Pulmonary artery endothelial cell (primary cell): ENCODE measurements around the gene TSC2. TPM values are rescaled to one million over a fixed set of nuclear protein-coding genes. Genes with fewer than 3 reads are reported as not detected.
"Not testable (repeated sequence)": the region's sequence is repeated elsewhere in the genome, so short reads cannot be mapped to it uniquely, and the experiment has no call there.

Experiments
- DNase-seq: peaks from one replicate; pipeline ENCODE4 v3.0.0-alpha.2; 2011; ENCODE audit warnings: low read depth, low spot score
- total RNA-seq: library from RNA; depleted of rRNA; stranded (reverse); fragments of >200 nt; gene quantifications from 2 replicates; pipeline ENCODE4 v1.2.3, GENCODE V29; 2014

The TSC2 gene
- total RNA-seq, 1 donor from 2014 or later, result 35.1 TPM

DNA sequence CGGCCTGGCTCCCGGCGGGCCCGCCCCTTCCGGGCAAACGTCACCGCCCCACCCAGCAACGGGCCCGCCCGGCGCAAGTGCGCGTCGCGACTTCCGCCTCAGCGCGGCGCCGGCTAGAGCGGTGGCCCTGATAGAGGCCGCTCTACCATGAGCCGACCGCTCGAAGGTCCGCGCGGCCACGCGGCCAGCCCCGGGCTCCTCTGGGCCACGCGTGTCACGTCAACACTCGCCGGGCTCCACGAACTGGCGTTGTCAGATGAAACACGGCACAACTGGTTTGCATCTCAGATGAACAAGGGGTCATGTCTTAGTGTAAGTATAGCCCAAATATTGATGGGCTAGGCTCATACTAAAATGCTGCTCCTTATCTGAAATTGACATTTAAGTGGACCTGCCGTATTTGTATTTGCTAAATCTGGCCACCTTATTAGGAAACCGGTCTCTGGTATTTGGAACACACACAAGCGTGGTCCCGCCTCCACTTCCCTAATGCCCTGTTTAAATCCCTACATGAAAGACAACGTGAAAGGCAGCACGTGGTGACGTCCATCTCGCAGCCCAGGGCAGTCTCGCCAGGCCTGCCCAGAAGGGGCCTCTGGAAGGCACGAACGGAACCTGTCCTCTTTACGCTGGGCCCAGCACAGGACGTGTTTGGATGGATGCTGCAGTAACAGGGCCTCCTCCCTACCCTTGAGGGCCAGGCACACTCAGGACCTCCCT lies 37.8 kb upstream of the TSC2 start, which contains the start of gene ZNF598:
Gene ZNF598, minus strand, starts transcription at position 31 of the 720 bp plus-strand sequence.
- DNase-seq, result peak; percentile 48

DNA sequence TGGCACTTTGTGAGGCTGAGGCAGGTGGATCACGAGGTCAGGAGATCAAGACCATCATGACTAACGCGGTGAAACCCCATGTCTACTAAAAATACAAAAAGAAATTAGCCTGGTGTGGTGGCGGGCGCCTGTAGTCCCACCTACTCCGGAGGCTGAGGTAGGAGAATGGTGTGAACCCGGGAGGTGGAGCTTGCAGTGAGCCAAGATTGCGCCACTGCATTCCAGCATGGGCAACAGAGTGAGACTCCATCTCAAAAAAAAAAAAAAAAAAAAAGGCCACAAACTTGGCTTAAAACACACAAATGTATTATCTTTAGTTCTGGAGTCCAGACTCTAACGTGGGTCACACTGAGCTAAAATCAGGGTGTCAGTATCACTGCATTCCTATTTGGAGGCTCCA lies 36.1 kb upstream of the TSC2 start:
- not testable (repeated sequence) for DNase-seq

DNA sequence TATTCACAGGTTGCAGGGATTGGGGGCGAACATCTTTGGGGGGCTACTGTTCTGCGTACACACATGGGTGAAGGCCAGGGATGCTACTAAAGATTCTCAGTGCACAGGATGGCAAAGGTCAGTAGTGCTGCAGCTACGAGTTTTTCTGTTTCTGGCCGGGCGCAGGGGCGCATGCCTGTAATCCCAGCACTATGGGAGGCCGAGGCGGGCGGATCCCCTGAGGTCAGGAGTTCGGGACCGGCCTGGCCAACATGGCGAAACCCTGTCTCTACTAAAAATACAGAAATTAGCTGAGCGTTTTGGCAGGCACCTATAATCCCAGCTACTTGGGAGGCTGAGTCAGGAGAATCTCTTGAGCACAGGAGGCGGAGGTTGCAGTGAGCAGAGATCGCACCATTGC lies 34.3 kb upstream of the TSC2 start:
- DNase-seq, result no peak

DNA sequence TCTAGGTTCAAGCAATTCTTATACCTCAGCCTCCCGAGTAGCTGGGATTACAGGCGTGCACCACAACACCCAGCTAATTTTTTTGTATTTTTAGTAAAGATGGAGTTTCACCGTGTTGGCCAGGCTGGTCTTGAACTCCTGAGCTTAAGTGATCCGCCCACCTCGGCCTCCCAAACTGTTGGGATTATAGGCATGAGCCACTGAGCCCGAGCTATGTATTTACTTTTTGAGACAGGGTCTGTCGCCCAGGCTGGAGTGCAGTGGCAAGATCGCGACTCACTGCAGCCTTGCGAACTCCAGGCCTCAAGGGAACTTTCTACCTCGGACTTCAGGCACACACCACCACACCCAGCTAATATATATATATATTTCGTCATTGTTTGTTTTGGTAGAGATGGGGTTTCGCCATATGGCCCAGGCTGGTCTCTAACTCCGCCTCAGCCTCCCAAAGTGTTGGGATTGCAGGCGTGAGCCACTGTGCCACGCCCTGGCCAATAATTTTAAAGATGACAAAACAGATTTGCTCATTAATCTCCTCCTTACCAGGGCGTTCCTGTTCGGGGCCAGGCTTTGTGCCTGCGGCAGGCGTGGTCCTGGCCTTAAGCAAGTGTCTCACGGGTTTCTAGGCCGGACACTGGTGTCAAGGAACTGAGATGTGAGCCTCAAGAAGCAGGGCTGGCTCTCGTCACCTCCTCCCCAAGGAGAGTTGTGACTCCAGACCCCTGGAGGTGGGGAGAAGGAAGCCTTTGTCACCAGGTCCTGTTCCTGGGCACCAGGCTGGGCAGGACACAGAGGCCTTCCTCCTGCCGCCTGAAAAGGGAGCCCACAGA lies 32.5 kb upstream of the TSC2 start:
- no peak for DNase-seq

DNA sequence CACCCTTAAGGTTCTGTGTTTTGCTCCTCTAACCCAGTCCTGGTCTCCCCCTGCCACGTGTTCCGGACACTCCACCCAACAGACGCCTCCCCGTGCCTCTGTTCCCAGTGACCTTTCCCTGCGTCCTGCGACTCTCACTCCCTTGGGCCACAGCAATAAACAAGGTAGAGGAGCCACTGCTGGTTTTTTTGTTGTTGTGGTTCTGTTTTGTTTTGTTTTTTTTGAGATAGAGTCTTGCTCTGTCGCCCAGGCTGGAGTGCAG lies 31.9 kb upstream of the TSC2 start:
- DNase-seq, result no peak

DNA sequence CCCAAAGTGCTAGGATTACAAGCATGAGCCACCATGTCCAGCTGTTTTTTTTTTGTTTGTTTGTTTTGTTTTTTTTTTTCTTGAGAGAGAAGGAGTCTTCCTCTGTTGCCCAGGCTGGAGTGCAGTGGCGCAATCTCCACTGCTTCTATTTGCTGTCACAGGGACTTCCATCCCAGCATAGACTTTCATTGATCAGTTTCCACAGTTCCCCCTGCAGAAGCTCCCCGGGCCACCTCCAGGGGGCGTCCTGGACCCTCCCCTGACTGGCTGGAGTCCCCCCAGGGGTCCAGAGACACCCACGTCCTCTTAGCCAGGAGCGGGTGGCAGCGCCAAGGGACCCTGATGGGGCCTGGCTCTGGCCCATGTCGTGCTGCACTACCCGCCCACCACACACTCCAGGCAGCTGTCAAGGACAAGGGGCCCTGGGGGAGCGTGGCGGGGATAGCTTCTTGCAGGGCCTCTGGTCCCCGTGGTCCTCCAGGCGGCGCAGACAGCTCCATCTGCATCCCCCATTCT lies 31.3 kb upstream of the TSC2 start:
- no peak for DNase-seq

DNA sequence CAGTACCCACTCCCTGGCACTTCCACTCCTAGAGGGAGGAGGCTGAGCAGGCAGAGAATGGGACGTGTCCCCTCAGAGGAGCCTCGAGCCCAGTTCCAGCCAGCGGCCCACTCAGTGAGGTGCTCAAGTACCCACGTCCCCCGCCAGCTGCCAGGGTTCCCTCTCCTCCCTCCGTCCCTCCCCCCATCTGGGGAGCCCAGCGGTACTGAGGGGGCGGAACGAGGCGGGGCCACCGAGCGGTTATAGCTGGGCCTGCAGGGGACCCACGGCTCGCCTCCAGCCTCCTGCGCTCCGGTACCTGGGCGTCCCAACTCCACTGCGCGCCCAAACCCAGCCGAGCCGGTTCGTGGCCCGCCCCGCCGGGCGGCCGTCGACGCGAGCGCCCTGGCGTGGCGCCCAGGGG lies 28.3 kb upstream of the TSC2 start, which contains the start of gene NPW:
Gene NPW, plus strand, starts transcription at position 268 of the 403 bp plus-strand sequence.
- DNase-seq, result no peak

DNA sequence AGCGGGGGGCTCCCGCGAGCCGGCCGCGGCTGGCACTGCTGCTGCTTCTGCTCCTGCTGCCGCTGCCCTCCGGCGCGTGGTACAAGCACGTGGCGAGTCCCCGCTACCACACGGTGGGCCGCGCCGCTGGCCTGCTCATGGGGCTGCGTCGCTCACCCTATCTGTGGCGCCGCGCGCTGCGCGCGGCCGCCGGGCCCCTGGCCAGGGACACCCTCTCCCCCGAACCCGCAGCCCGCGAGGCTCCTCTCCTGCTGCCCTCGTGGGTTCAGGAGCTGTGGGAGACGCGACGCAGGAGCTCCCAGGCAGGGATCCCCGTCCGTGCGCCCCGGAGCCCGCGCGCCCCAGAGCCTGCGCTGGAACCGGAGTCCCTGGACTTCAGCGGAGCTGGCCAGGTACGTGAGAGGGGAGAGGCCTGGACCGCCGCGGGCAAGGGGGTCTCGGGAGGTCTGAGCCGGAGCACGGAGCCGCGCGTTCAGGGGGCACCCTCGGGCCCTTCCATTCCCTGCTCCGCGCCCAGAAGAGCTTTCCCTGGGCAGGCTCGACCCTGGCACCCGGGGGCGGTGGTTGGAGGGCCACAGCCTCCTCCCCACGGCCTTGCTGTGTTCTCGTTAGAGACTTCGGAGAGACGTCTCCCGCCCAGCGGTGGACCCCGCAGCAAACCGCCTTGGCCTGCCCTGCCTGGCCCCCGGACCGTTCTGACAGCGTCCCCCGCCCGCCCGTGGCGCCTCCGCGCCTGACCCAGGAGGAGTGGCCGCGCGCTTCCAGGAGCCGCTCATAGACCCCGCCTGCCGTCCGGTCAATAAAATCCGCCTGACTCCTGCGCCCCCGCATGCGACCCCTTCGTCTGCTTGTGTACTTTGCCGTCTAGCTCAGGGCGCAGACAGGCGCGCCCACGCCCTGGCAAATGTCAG lies 27.6 kb upstream of the TSC2 start:
- no peak for DNase-seq

DNA sequence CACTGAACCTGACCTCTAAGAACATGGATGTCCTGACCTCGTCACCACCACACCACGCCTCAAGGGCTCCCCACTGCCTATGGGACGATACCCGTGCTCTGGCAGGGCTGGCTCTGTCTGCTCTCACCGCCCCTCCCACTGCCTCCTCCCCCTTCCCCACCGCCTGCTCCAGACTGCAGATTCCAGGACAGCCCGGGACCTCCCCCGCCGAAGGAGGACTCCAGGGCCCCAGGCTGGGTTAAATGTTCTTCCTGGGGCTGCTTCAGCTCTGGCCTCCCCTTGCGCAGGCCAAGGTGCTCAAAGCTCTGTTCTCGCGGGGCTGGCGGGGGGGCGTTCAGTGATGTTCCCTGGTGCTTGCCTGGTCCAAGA lies 25.1 kb upstream of the TSC2 start:
- no peak for DNase-seq

DNA sequence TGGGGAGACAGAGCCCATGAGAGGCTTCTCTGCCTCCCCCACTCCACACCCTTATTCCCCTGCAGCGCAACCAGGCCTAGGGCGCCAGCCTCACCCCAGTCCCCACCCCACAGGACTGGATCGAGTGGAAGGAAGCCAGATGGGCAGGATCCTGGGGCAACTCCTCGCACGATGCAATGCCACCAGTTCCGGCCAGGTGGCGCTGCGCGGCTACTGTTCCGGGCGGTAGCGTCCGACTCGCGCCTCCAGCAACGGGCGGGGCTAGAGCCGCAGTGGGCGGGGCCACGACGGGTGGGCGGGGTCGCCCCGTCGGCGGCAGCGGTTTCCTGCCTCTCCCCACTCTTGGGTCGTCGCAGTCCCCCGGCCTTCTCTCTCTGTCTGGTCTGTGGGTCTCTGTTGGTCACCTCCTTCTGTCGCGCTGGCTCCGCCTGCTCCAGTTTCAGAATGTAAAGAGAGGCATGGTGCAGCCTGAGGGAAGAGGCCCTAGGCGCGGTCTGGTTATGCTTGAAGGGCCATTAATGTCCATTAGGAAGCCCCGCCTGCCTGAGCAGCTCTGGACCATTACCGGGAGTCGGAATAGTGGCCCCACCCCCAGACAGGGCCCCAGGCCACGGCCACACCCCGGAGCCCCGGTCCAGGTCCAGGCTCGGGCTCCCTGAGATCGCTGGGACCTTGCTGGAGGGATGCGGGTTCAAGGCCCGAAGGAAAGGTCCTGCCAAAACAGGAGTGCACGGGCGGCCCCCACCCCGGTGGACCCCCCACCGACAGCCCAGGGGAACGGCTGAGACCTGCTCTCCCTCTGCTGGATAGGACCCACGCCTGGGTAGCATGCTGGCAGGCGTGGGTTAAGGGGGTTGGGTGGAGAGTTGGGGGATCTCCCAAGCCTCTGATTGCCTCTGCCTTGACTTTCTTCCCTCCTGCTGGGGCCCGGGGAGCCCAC lies 24.4 kb upstream of the TSC2 start:
- DNase-seq, result no peak

DNA sequence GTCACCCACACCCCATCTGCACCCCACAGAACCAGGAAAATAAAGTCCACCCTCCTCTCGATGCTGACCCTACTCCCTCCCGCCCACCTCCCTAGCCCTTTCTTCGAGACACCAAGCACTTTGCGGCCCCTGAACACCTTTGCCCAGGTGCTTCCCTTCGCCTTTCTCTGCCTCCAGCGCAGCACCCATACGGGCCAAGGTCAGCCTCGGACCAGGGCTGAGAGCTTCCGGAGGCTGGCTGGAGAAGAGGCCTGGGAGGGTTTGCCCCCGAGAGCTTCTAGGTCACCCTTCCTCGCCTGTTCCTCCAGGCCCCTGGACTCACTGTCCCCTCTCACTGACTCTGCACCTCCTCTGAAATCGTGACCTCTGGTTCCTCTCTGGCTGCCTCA lies 23.8 kb upstream of the TSC2 start:
- no peak for DNase-seq

DNA sequence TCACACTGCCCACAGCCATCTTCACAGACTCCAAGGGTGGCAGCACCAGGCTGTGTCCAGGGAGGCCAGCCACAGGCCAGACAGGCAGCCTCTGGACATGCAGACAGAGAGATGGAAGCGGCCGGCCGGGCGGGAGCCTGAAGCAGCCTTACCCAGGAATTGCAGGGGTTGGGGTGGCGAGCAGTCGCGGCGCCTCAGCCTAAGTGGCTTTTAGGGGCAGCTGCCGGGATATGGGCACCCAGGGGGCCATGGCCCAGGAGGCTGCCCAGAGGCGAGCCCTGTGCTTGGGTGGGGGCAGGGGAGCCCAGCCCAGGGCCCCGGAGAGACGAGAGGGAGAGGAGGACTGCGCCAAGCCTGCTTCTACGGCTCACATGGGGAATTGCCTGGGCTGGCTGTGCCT lies 22.5 kb upstream of the TSC2 start:
- DNase-seq, result no peak

DNA sequence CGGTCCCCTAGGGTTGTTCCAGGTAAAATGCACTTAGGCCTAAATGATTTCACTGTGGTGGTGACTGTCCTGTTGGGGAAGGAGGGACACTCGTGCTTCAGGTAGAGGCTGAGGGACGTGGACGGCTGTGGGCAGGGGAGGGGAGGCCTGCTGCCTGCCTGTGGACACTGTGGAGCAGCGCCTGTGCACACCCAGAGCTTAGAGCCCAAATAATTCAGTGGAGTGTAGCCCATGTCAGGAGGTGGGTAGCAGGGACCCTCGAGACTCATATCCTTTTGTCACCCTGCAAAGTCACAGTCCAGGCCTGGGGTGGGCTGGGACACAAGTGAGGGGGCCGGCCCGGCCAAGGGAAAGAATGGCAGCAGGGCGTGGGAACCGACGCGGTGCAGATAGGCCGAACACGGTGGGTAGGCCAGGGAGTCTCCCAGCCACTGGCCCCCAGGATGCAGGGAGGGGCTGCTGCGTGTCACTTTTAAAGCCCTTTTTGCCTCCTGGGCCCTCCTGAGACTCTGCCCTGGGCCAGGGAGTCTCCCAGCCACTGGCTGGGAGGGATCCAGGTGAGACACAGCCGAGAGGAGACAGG lies 21.8 kb upstream of the TSC2 start:
- DNase-seq, result no peak

DNA sequence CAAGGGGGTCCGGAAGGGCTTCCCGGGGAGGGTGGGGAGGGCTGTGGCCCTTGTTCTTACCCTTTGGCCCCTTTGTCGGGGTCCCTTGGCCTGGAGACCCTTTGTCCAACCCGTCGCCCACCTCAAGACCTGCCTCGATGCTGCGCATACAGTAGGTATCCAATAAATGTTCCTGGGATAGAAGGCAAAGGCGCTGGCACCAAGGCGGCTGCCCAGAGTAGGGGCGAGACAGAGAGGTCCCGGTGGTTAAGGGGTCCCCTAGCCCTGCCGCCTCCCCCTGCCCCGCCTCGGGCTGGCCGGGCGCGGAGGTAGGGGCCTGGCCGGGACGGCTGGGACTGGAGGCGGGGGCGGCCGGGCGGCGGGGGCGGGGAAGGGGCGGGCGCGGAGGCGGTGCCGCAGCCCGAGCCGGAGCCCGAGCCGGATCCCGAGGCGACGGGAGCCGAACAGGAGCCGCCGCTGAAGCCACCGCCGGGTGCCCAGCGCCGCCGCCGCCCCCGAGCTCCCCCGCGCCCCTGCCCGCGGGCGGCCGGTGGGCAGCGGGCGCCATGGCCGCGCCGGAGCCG lies 21.2 kb upstream of the TSC2 start, which contains the start of gene NHERF2:
Gene NHERF2, plus strand, starts transcription at position 442 of the 563 bp plus-strand sequence. Its CDS starts 104 bp downstream, at position 546.
- no peak for DNase-seq

DNA sequence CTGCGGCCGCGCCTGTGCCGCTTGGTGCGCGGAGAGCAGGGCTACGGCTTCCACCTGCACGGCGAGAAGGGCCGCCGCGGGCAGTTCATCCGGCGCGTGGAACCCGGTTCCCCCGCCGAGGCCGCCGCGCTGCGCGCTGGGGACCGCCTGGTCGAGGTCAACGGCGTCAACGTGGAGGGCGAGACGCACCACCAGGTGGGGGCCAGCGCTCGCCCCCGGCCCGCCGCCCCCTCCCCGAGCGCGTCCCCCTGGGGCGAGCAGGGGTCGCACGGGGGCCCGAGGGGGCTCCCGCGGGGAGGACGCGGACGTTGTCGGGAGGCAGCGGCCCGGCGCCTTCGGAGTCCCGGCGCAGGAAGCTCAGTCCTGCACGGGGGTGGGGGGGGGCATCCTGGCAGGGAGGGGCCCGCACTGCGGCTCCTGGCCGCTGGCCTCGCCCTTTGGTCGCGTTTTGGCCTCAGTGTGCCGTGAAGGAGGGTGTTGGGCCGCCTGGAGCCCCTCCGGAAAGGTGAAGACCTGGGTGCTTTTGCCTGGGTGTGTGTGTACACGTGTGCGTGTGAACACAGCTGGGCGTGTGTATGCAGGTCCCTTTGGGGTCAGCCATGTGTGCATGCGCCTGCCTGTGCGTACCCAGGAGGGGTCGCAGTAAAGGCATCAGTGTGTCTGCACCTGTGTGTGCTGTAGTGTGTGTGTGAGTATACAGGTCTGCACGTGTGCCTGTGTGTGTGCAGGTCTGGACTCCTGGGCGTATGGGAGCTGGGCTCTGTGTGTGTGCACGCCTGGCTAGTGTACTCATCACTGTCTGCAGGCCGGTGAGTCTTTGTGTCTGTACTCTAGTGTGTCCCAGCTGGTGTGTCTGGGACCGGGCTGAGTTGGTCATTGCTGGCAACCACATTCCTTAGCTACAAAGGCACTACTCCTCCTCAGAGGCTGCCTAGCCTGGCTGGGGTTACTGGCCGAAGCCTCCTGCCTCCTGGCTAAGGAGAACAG lies 20.5 kb upstream of the TSC2 start:
- no peak for DNase-seq

DNA sequence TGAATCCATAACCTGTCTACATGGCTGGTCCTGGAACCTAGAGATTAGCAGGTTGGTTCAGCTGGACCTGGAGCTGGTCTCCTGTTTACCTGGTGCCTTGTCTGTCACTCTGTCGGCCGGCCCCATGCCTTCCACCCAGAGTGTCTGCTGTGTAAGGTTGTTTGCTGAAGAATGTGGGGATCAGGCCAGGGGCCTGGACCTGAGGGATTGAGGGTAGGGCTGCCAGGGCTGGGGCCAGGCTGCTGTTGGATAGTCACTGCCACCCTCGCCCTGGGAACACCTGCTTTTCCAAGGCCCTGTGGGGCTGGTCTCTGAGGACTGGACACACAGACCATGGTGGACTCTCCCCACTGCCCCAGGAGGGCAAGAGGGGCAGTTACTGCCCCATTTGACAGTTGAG lies 19.6 kb upstream of the TSC2 start:
- no peak for DNase-seq

DNA sequence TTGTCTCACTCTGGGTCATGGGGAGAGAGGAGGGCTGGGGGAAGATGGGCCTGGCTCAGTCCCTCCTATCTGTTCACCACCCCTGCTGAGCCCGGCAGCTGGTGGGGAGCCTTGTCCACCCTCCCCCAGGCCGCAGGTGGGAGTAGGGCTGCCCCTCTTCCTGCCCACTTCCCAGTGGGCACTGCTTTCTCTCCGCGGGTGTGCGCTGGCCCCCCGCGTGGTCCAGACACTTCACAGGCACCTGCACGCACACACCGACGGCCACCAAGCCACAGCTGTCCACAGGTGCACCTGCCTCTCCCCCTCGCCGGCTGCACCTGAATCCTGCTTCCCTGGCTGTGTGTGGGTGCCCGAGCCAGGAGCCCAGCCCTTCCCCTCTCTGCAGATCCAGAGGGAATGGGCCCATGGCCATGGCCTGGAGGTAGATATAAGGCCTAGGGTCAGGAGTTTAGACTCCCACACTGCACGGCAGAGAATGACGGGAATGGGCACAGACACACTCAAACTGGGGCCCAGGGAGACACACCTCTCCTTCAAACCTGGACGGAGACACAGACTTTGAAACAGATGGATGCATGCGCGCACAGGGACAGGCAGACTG lies 19.1 kb upstream of the TSC2 start:
- no peak for DNase-seq

DNA sequence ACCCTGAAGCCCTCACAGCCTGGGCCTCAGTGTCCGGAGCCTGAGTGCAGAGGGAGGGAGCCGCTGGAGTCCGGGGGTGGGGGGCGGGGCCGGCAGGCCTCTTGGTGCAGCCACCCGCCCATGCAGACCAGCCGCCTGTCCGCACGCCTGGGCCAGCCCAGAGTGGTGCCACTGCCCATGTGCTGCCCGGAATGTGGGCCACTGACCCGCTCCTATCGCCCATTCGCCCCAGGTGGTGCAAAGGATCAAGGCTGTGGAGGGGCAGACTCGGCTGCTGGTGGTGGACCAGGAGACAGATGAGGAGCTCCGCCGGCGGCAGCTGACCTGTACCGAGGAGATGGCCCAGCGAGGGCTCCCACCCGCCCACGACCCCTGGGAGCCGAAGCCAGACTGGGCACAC lies 18.4 kb upstream of the TSC2 start:
- DNase-seq, result no peak
